K562 (cell line): ENCODE measurements around the gene PACS1. TPM values are rescaled to one million over a fixed set of nuclear protein-coding genes. Genes with fewer than 3 reads are reported as not detected.

Experiments used
- ATAC-seq: fragments of 200-7000 bp; cut with Tn5 transposase; 3 replicates; pipeline ENCODE4 v1.9.1; 2020; ENCODE audit warnings: moderate library complexity
- BruUV-seq: library from RNA; stranded (reverse); fragments of 400-500 nt; replicated peaks from 2 replicates; lab custom pipeline; 2021; lab: Mats Ljungman, UMichigan
- CTCF ChIA-PET: fragments of 300-600 bp; formaldehyde crosslinking; extraction: SDS; loops from one replicate; lab custom pipeline; 2021; ENCODE audit warnings: low intra/inter-chr PET ratio; lab: Yijun Ruan, JAX
- POLR2A ChIA-PET: fragments of 300-600, 350-650 bp; sonication (Branson Sonifier 250); formaldehyde crosslinking; extraction: SDS; loops from one replicate; lab custom pipeline; 2021; ENCODE audit warnings: antibody characterized with exemption, inconsistent platforms; lab: Yijun Ruan, JAX
- DNase-seq, 4 experiments: peaks; one replicate each; pipeline versions ENCODE4 v3.0.0 to v3.0.0-alpha.2; 2011 to 2018; ENCODE audit warnings: low spot score in 3 of 4, mixed read lengths in 3 of 4; ENCODE audit errors: extremely low read depth in 1 of 4
- FAIRE-seq: peaks from 2 replicates; lab custom pipeline; 2011; peaks lifted over from hg19 to GRCh38; lab: Jason Lieb, UNC
- H2AFZ ChIP-seq: 2 replicates; pipeline ENCODE4 v1.6.0; 2011; ENCODE audit warnings: low read depth, low read length, control low read depth, inconsistent platforms
- H3K27ac ChIP-seq: fragments of 200-600 bp; 3 replicates; pipeline ENCODE4 v1.8.0; 2011; ENCODE audit warnings: low read depth, mild to moderate bottlenecking, control low read depth, inconsistent platforms, low read length, moderate library complexity, mixed read lengths; ENCODE audit errors: extremely low read depth
- H3K27me3 ChIP-seq, 2 experiments: fragments of 300-600 bp in 1 of 2; 2 replicates in 1 of 2; 3 replicates in 1 of 2; pipeline versions ENCODE4 v1.6.0 to v1.8.0; 2011; ENCODE audit warnings: inconsistent platforms in 2 of 2, low read length in 2 of 2, mild to moderate bottlenecking in 1 of 2, mixed read lengths in 1 of 2, moderate library complexity in 1 of 2; ENCODE audit not compliant: control insufficient read depth in 2 of 2, insufficient read depth in 2 of 2
- H3K36me3 ChIP-seq: fragments of 300-600 bp; 3 replicates; pipeline ENCODE4 v1.8.0; 2011; ENCODE audit warnings: mild to moderate bottlenecking, low read length, inconsistent platforms; ENCODE audit not compliant: control insufficient read depth, insufficient read depth
- H3K4me1 ChIP-seq, 2 experiments: fragments of 200-600 bp in 1 of 2; replicated peaks in 1 of 2; 2 replicates in 1 of 2; 3 replicates in 1 of 2; pipeline versions ENCODE4 v1.5.1 to v1.8.0; 2011; ENCODE audit warnings: inconsistent platforms in 2 of 2, low read length in 2 of 2, mild to moderate bottlenecking in 1 of 2, mixed read lengths in 1 of 2, moderate library complexity in 1 of 2; ENCODE audit not compliant: control insufficient read depth in 2 of 2, insufficient read depth in 2 of 2
- H3K4me2 ChIP-seq: 2 replicates; pipeline ENCODE4 v1.6.1; 2011; ENCODE audit warnings: low read length, control low read depth, inconsistent platforms, mixed read lengths; ENCODE audit not compliant: insufficient read depth
- H3K4me3 ChIP-seq: fragments of 200-600 bp; sonication (generic), shearing (Covaris generic); 2 replicates; pipeline ENCODE4 v1.5.1; 2016; ENCODE audit warnings: control low read depth, inconsistent platforms
- H3K79me2 ChIP-seq: fragments of 200-600 bp; 3 replicates; pipeline ENCODE4 v1.8.0; 2011; ENCODE audit warnings: low read length, inconsistent platforms; ENCODE audit not compliant: control insufficient read depth, insufficient read depth
- H3K9ac ChIP-seq, 2 experiments: 2 replicates each; pipeline versions ENCODE4 v1.6.0 to v1.6.1; 2011; ENCODE audit warnings: low read depth in 2 of 2, low read length in 2 of 2, control low read depth in 1 of 2, inconsistent platforms in 1 of 2, mild to moderate bottlenecking in 1 of 2, mixed read lengths in 1 of 2; ENCODE audit not compliant: insufficient read depth in 1 of 2
- H3K9me1 ChIP-seq: one replicate; pipeline ENCODE4 v1.6.0; 2011; ENCODE audit warnings: inconsistent platforms, mild to moderate bottlenecking, low read length, moderate library complexity; ENCODE audit not compliant: control insufficient read depth, insufficient read depth
- H3K9me3 ChIP-seq: replicated peaks from 2 replicates; pipeline ENCODE4 v1.5.1; 2011; ENCODE audit warnings: low read depth, low read length, inconsistent platforms; ENCODE audit not compliant: control insufficient read depth, insufficient read depth
- H4K20me1 ChIP-seq: replicated peaks from 2 replicates; pipeline ENCODE4 v1.6.1; 2011; ENCODE audit warnings: low read length, inconsistent platforms, mixed read lengths; ENCODE audit not compliant: control insufficient read depth, insufficient read depth
- DDX20 ChIP-seq: fragments of 450-650 bp; IDR thresholded peaks from 2 replicates; pipeline ENCODE4 v1.6.1; 2016; ENCODE audit warnings: missing genetic modification characterization, low read depth, mild to moderate bottlenecking, missing compliant biosample characterization, moderate library complexity
- GATAD2A ChIP-seq: fragments of 450-650 bp; IDR thresholded peaks from 2 replicates; pipeline ENCODE4 v1.6.1; 2017
- KDM1A ChIP-seq, 2 experiments: fragments of 450-650 bp; IDR thresholded peaks; 2 replicates each; pipeline ENCODE4 v1.6.1; 2016; ENCODE audit warnings: mild to moderate bottlenecking in 2 of 2
- MYBL2 ChIP-seq, 2 experiments: fragments of 450-650 bp in 1 of 2; sonication (generic) in 1 of 2; formaldehyde crosslinking in 1 of 2; IDR thresholded peaks; 2 replicates each; pipeline versions ENCODE4 v1.6.1 to v1.8.1; 2017 to 2022; ENCODE audit warnings: borderline replicate concordance in 1 of 2, inconsistent platforms in 1 of 2, low read depth in 1 of 2, mild to moderate bottlenecking in 1 of 2, missing genetic modification reagents in 1 of 2, moderate library complexity in 1 of 2
- NFXL1 ChIP-seq: fragments of 450-650 bp; formaldehyde crosslinking; IDR thresholded peaks from 2 replicates; pipeline ENCODE4 v1.4.0; 2021; ENCODE audit warnings: mild to moderate bottlenecking
- RFX1 ChIP-seq: fragments of 450-650 bp; IDR thresholded peaks from 2 replicates; pipeline ENCODE4 v1.6.1; 2016; ENCODE audit warnings: mild to moderate bottlenecking, moderate library complexity
- TCF7L2 ChIP-seq: fragments of 150-350 bp; IDR thresholded peaks from 2 replicates; pipeline ENCODE4 v1.6.1; 2016; ENCODE audit warnings: low read depth, mild to moderate bottlenecking, low read length, moderate library complexity
- TOE1 ChIP-seq, 2 experiments: fragments of 450-650 bp in 1 of 2; sonication (generic) in 1 of 2; formaldehyde crosslinking in 1 of 2; IDR thresholded peaks; 2 replicates each; pipeline versions ENCODE4 v1.7.1 to v1.8.0; 2016 to 2022; ENCODE audit warnings: borderline replicate concordance in 2 of 2, mild to moderate bottlenecking in 2 of 2, antibody characterized with exemption in 1 of 2, inconsistent platforms in 1 of 2, low read depth in 1 of 2, missing genetic modification reagents in 1 of 2, moderate library complexity in 1 of 2
- ZBTB8A ChIP-seq: fragments of 450-650 bp; IDR thresholded peaks from 2 replicates; pipeline ENCODE4 v1.6.1; 2018; ENCODE audit warnings: mild to moderate bottlenecking, moderate library complexity; ENCODE audit not compliant: partially characterized antibody
- ZFP30 ChIP-seq: fragments of 250-450 bp; sonication (Bioruptor Pico); IDR thresholded peaks from 2 replicates; pipeline ENCODE4 v1.8.0; 2022; ENCODE audit warnings: moderate library complexity, mild to moderate bottlenecking, inconsistent platforms, borderline replicate concordance
- ZFPM2 ChIP-seq: fragments of 250-450 bp; sonication (Bioruptor Pico); IDR thresholded peaks from 2 replicates; pipeline ENCODE4 v1.5.1; 2022; ENCODE audit warnings: mild to moderate bottlenecking
- ZNF384 ChIP-seq: IDR thresholded peaks from 2 replicates; pipeline ENCODE4 v1.6.1; 2012; ENCODE audit warnings: low read depth, low read length, improper control_type of control experiment
- ZNF395 ChIP-seq: fragments of 200-800 bp; sonication (Bioruptor generic); IDR thresholded peaks from 2 replicates; pipeline ENCODE4 v1.6.1; 2017; ENCODE audit warnings: missing genetic modification characterization, missing compliant biosample characterization
- WGBS: fragments of 100-300 bp; shearing (Covaris generic); methylation state at CpG from one replicate; pipeline ENCODE4 v1.1.6; 2016; ENCODE audit warnings: low coverage, mixed read lengths; ENCODE audit not compliant: insufficient coverage; ENCODE audit errors: missing lambda C conversion rate; 5-methylcytosine and 5-hydroxymethylcytosine counted together
- in situ Hi-C: fragments of 300-500 bp; cut with MboI; formaldehyde crosslinking; loops from 4 replicates; pipeline ENCODE4 v1.15.0; 2018; ENCODE audit warnings: inconsistent platforms, mixed read lengths
- intact Hi-C: fragments of 100-400 bp; cut with micrococcal nuclease; formaldehyde crosslinking; loops from 2 replicates; pipeline ENCODE4 v1.14.2; 2022
- polyA plus RNA-seq, 8 experiments: library from polyadenylated mRNA; depleted of rRNA in 4 of 8; stranded (reverse) in 5 of 8; unstranded in 3 of 8; fragments of >200 nt; fragmentation: Nextera tagmentation in 2 of 8; fragmentation: Illumina TruSeq in 1 of 8; extraction: Ambion mirVana in 2 of 8; extraction: Trizol in 1 of 8; gene quantifications; 2 replicates each; pipeline versions ENCODE4 v1.2.1 to v1.2.3, GENCODE V29; 2011 to 2014; ENCODE audit warnings: inconsistent platforms in 1 of 8, missing spikeins in 1 of 8
- total RNA-seq, 7 experiments: library from RNA; depleted of rRNA in 6 of 7; stranded (reverse); fragments of >200 nt in 6 of 7; fragmentation: Illumina TruSeq in 2 of 7; extraction: Trizol in 2 of 7; gene quantifications; 2 replicates each; pipeline versions ENCODE4 v1.2.1 to v1.2.3, GENCODE V29; 2011 to 2021; ENCODE audit warnings: low replicate concordance in 1 of 7
- TF ChIP-seq, protein P1 (sequence below): fragments of 250-450 bp; sonication (Bioruptor Pico); IDR thresholded peaks from 2 replicates; pipeline ENCODE4 v1.5.0; 2021; ENCODE audit warnings: mild to moderate bottlenecking, borderline replicate concordance
- TF ChIP-seq, protein P2 (sequence below), 2 experiments: fragments of 450-650 bp in 1 of 2; sonication (generic) in 1 of 2; formaldehyde crosslinking in 1 of 2; IDR thresholded peaks in 1 of 2; conservative IDR thresholded peaks in 1 of 2; 2 replicates each; pipeline versions ENCODE4 v1.6.1 to v1.8.1; 2016 to 2023; ENCODE audit warnings: mild to moderate bottlenecking in 2 of 2, moderate library complexity in 2 of 2, inconsistent platforms in 1 of 2, missing genetic modification reagents in 1 of 2

PACS1 gene
- total and polyA plus RNA-seq, 9 of the 15 experiments (the other 6 are each of a cell fraction or from before 2014, with no cell fraction given), result 0.34 to 28.1 (median 8.5) TPM

- no peak overlapping the region for H3K4me3 ChIP-seq
- ChIA-PET CTCF (interaction anchor here (0.5 to 0.6 kb wide), 2 partner anchors 121 to 125 kb away, joined by 3 read pairs; no protein-coding TSS in a partner anchor), POLR2A (interaction anchor here (0.6 to 4.8 kb wide), 5 partner anchors 10 to 427 kb away, joined by 3 to 44 read pairs (median 3); partner anchors contain the start of gene PACS1)
- FAIRE-seq, result peak; percentile 75
- peaks cover 3% of the 10 kb centered on the region; the same call in 1 of the 2 replicates for H4K20me1 ChIP-seq
- H3K4me1 ChIP-seq, result peaks cover 13 to 46% of the 10 kb centered on the region in 2 experiments
- peak overlapping the region; percentile 38 to 50; a peak in 2 of 4 replicates for H3K9ac ChIP-seq
- no peaks in the 10 kb centered on the region for H3K27me3 ChIP-seq
- H3K9me3 ChIP-seq, result no peaks in the 10 kb centered on the region
- 0 out of 3 replicates have a peak, but pooled peaks cover 5% of the 10 kb centered on the region for H3K36me3 ChIP-seq
- H3K4me2 ChIP-seq, result peak overlapping the region; percentile 60
- peak overlapping the region; percentile 59 for H3K27ac ChIP-seq
- peak overlapping the region; percentile 58 for H2AFZ ChIP-seq
- no peaks in the 10 kb centered on the region for H3K9me1 ChIP-seq
- intact Hi-C loops (no loop called here), in situ Hi-C loops (no loop called here)
- H3K79me2 ChIP-seq, result peaks cover 59% of the 10 kb centered on the region
- BruUV-seq, result no TSS peak
- peak; percentile 52 to 79 (median 60) for DNase-seq
- 34% methylated on average over 9 of the region's 9 CpGs for WGBS
- ATAC-seq, result peak; percentile 72
- TF ChIP-seq ZNF395 (CRISPR knock-in tag) (no peak), GATAD2A (no peak), DDX20 (tag) (no peak), MYBL2 (IDR thresholded peaks at IDR 0.05; ENCODE audit: low read depth) (peak; percentile 72), MYBL2 (CRISPR knock-in tag; IDR thresholded peaks at IDR 0.05; ENCODE audit: borderline replicate concordance) (no peak), ZFPM2 (no peak), RFX1 (no peak), TOE1 (IDR thresholded peaks at IDR 0.05; ENCODE audit: borderline replicate concordance) (0 out of 2 replicates have a peak, but pooled peaks have one; percentile 20), TOE1 (CRISPR knock-in tag; IDR thresholded peaks at IDR 0.05; ENCODE audit: borderline replicate concordance, low read depth) (no peak), ZNF384 (peak; percentile 82), ZFP30 (CRISPR knock-in tag) (no peak), KDM1A (IDR thresholded peaks at IDR 0.05) (peak in 1 of 2 experiments; percentile 52; a peak in 1 of 4 replicates), NFXL1 (CRISPR knock-in tag) (no peak), TCF7L2 (no peak), ZBTB8A (no peak)
- TF ChIP-seq, protein P1, sequence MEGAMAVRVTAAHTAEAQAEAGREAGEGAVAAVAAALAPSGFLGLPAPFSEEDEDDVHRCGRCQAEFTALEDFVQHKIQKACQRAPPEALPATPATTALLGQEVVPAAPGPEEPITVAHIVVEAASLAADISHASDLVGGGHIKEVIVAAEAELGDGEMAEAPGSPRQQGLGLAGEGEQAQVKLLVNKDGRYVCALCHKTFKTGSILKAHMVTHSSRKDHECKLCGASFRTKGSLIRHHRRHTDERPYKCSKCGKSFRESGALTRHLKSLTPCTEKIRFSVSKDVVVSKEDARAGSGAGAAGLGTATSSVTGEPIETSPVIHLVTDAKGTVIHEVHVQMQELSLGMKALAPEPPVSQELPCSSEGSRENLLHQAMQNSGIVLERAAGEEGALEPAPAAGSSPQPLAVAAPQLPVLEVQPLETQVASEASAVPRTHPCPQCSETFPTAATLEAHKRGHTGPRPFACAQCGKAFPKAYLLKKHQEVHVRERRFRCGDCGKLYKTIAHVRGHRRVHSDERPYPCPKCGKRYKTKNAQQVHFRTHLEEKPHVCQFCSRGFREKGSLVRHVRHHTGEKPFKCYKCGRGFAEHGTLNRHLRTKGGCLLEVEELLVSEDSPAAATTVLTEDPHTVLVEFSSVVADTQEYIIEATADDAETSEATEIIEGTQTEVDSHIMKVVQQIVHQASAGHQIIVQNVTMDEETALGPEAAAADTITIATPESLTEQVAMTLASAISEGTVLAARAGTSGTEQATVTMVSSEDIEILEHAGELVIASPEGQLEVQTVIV (CRISPR knock-in tag), result no peak
- TF ChIP-seq, protein P2, sequence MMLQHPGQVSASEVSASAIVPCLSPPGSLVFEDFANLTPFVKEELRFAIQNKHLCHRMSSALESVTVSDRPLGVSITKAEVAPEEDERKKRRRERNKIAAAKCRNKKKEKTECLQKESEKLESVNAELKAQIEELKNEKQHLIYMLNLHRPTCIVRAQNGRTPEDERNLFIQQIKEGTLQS (IDR thresholded peaks at IDR 0.05), result peak; percentile 72
- TF ChIP-seq, protein P2 (CRISPR knock-in tag; conservative IDR thresholded peaks at IDR 0.05), result no peak
These were observed 10.2 kb downstream of the PACS1 start for GRCh38 chr11:66080055-66080817.
